K562 (cell line): Measurements from ENCODE around the gene LRRC74B. TPM values are rescaled to one million over a fixed set of nuclear protein-coding genes. Genes with fewer than 3 reads are reported as not detected.

Source experiments
- ATAC-seq: fragments of 200-7000 bp; cut with Tn5 transposase; 3 replicates; pipeline ENCODE4 v1.9.1; 2020; ENCODE audit warnings: moderate library complexity
- BruUV-seq: library from RNA; stranded (reverse); fragments of 400-500 nt; replicated peaks from 2 replicates; lab custom pipeline; 2021; lab: Mats Ljungman, UMichigan
- CTCF ChIA-PET: fragments of 300-600 bp; formaldehyde crosslinking; extraction: SDS; loops from one replicate; lab custom pipeline; 2021; ENCODE audit warnings: low intra/inter-chr PET ratio; lab: Yijun Ruan, JAX
- POLR2A ChIA-PET: fragments of 300-600, 350-650 bp; sonication (Branson Sonifier 250); formaldehyde crosslinking; extraction: SDS; loops from one replicate; lab custom pipeline; 2021; ENCODE audit warnings: antibody characterized with exemption, inconsistent platforms; lab: Yijun Ruan, JAX
- DNase-seq, 4 experiments: peaks; one replicate each; pipeline versions ENCODE4 v3.0.0 to v3.0.0-alpha.2; 2011 to 2018; ENCODE audit warnings: low spot score in 3 of 4, mixed read lengths in 3 of 4; ENCODE audit errors: extremely low read depth in 1 of 4
- FAIRE-seq: peaks from 2 replicates; lab custom pipeline; 2011; peaks lifted over from hg19 to GRCh38; lab: Jason Lieb, UNC
- H2AFZ ChIP-seq: 2 replicates; pipeline ENCODE4 v1.6.0; 2011; ENCODE audit warnings: low read depth, low read length, control low read depth, inconsistent platforms
- H3K27ac ChIP-seq: fragments of 200-600 bp; 3 replicates; pipeline ENCODE4 v1.8.0; 2011; ENCODE audit warnings: low read depth, mild to moderate bottlenecking, control low read depth, inconsistent platforms, low read length, moderate library complexity, mixed read lengths; ENCODE audit errors: extremely low read depth
- H3K27me3 ChIP-seq, 2 experiments: fragments of 300-600 bp in 1 of 2; 2 replicates in 1 of 2; 3 replicates in 1 of 2; pipeline versions ENCODE4 v1.6.0 to v1.8.0; 2011; ENCODE audit warnings: inconsistent platforms in 2 of 2, low read length in 2 of 2, mild to moderate bottlenecking in 1 of 2, mixed read lengths in 1 of 2, moderate library complexity in 1 of 2; ENCODE audit not compliant: control insufficient read depth in 2 of 2, insufficient read depth in 2 of 2
- H3K36me3 ChIP-seq: fragments of 300-600 bp; 3 replicates; pipeline ENCODE4 v1.8.0; 2011; ENCODE audit warnings: mild to moderate bottlenecking, low read length, inconsistent platforms; ENCODE audit not compliant: control insufficient read depth, insufficient read depth
- H3K4me1 ChIP-seq, 2 experiments: fragments of 200-600 bp in 1 of 2; replicated peaks in 1 of 2; 2 replicates in 1 of 2; 3 replicates in 1 of 2; pipeline versions ENCODE4 v1.5.1 to v1.8.0; 2011; ENCODE audit warnings: inconsistent platforms in 2 of 2, low read length in 2 of 2, mild to moderate bottlenecking in 1 of 2, mixed read lengths in 1 of 2, moderate library complexity in 1 of 2; ENCODE audit not compliant: control insufficient read depth in 2 of 2, insufficient read depth in 2 of 2
- H3K4me2 ChIP-seq: 2 replicates; pipeline ENCODE4 v1.6.1; 2011; ENCODE audit warnings: low read length, control low read depth, inconsistent platforms, mixed read lengths; ENCODE audit not compliant: insufficient read depth
- H3K4me3 ChIP-seq: fragments of 200-600 bp; sonication (generic), shearing (Covaris generic); 2 replicates; pipeline ENCODE4 v1.5.1; 2016; ENCODE audit warnings: control low read depth, inconsistent platforms
- H3K79me2 ChIP-seq: fragments of 200-600 bp; 3 replicates; pipeline ENCODE4 v1.8.0; 2011; ENCODE audit warnings: low read length, inconsistent platforms; ENCODE audit not compliant: control insufficient read depth, insufficient read depth
- H3K9ac ChIP-seq, 2 experiments: 2 replicates each; pipeline versions ENCODE4 v1.6.0 to v1.6.1; 2011; ENCODE audit warnings: low read depth in 2 of 2, low read length in 2 of 2, control low read depth in 1 of 2, inconsistent platforms in 1 of 2, mild to moderate bottlenecking in 1 of 2, mixed read lengths in 1 of 2; ENCODE audit not compliant: insufficient read depth in 1 of 2
- H3K9me1 ChIP-seq: one replicate; pipeline ENCODE4 v1.6.0; 2011; ENCODE audit warnings: inconsistent platforms, mild to moderate bottlenecking, low read length, moderate library complexity; ENCODE audit not compliant: control insufficient read depth, insufficient read depth
- H3K9me3 ChIP-seq: replicated peaks from 2 replicates; pipeline ENCODE4 v1.5.1; 2011; ENCODE audit warnings: low read depth, low read length, inconsistent platforms; ENCODE audit not compliant: control insufficient read depth, insufficient read depth
- H4K20me1 ChIP-seq: replicated peaks from 2 replicates; pipeline ENCODE4 v1.6.1; 2011; ENCODE audit warnings: low read length, inconsistent platforms, mixed read lengths; ENCODE audit not compliant: control insufficient read depth, insufficient read depth
- ATF2 ChIP-seq: sonication (generic); formaldehyde crosslinking; IDR thresholded peaks from 2 replicates; pipeline ENCODE4 v1.8.1; 2022; ENCODE audit warnings: missing genetic modification reagents
- CTCFL ChIP-seq: IDR thresholded peaks from 2 replicates; pipeline ENCODE4 v1.6.1; 2011; ENCODE audit warnings: borderline replicate concordance, low read depth, mild to moderate bottlenecking, moderate library complexity, low read length; ENCODE audit not compliant: insufficient read depth, poor library complexity, severe bottlenecking
- DDX20 ChIP-seq: fragments of 450-650 bp; IDR thresholded peaks from 2 replicates; pipeline ENCODE4 v1.6.1; 2016; ENCODE audit warnings: missing genetic modification characterization, low read depth, mild to moderate bottlenecking, missing compliant biosample characterization, moderate library complexity
- FOXM1 ChIP-seq, 2 experiments: fragments of 450-650 bp in 1 of 2; sonication (generic) in 1 of 2; formaldehyde crosslinking in 1 of 2; IDR thresholded peaks; 2 replicates each; pipeline versions ENCODE4 v1.6.1 to v1.9.0; 2017 to 2022; ENCODE audit warnings: low read depth in 2 of 2, mild to moderate bottlenecking in 2 of 2, missing genetic modification reagents in 1 of 2, moderate library complexity in 1 of 2
- HOXB6 ChIP-seq: fragments of 250-450 bp; sonication (Bioruptor Pico); IDR thresholded peaks from 2 replicates; pipeline ENCODE4 v1.5.1; 2022; ENCODE audit warnings: mild to moderate bottlenecking, borderline replicate concordance
- ILF3 ChIP-seq: fragments of 450-650 bp; IDR thresholded peaks from 2 replicates; pipeline ENCODE4 v1.6.1; 2018; ENCODE audit warnings: antibody characterized with exemption, mild to moderate bottlenecking, moderate library complexity, borderline replicate concordance
- JUNB ChIP-seq: fragments of 450-650 bp; formaldehyde crosslinking; conservative IDR thresholded peaks from 2 replicates; pipeline ENCODE4 v1.4.0; 2020; ENCODE audit warnings: mild to moderate bottlenecking
- MAX ChIP-seq: sonication (generic); formaldehyde crosslinking; IDR thresholded peaks from 2 replicates; pipeline ENCODE4 v1.9.0; 2022; ENCODE audit warnings: mild to moderate bottlenecking, missing genetic modification reagents
- PBX2 ChIP-seq, 2 experiments: IDR thresholded peaks in 1 of 2; conservative IDR thresholded peaks in 1 of 2; 2 replicates each; pipeline ENCODE4 v1.6.1; 2016; ENCODE audit warnings: low read depth in 2 of 2, mild to moderate bottlenecking in 1 of 2, missing compliant biosample characterization in 1 of 2, missing genetic modification characterization in 1 of 2, moderate library complexity in 1 of 2
- RBM14 ChIP-seq: fragments of 200-400 bp; formaldehyde crosslinking; IDR thresholded peaks from 2 replicates; pipeline ENCODE4 v1.6.1; 2018; ENCODE audit warnings: low read depth, mild to moderate bottlenecking, low read length, moderate library complexity, borderline replicate concordance; ENCODE audit not compliant: insufficient read depth
- ZNF124 ChIP-seq: sonication (generic); formaldehyde crosslinking; IDR thresholded peaks from 2 replicates; pipeline ENCODE4 v1.8.1; 2022; ENCODE audit warnings: missing genetic modification reagents
- ZNF717 ChIP-seq: fragments of 250-450 bp; sonication (Bioruptor Pico); IDR thresholded peaks from 2 replicates; pipeline ENCODE4 v1.5.0; 2021
- whole genome bisulfite sequencing: fragments of 100-300 bp; shearing (Covaris generic); methylation state at CpG from one replicate; pipeline ENCODE4 v1.1.6; 2016; ENCODE audit warnings: low coverage, mixed read lengths; ENCODE audit not compliant: insufficient coverage; ENCODE audit errors: missing lambda C conversion rate; 5-methylcytosine and 5-hydroxymethylcytosine counted together
- in situ Hi-C: fragments of 300-500 bp; cut with MboI; formaldehyde crosslinking; loops from 4 replicates; pipeline ENCODE4 v1.15.0; 2018; ENCODE audit warnings: inconsistent platforms, mixed read lengths
- intact Hi-C: fragments of 100-400 bp; cut with micrococcal nuclease; formaldehyde crosslinking; loops from 2 replicates; pipeline ENCODE4 v1.14.2; 2022
- polyA plus RNA-seq, 8 experiments: library from polyadenylated mRNA; depleted of rRNA in 4 of 8; stranded (reverse) in 5 of 8; unstranded in 3 of 8; fragments of >200 nt; fragmentation: Nextera tagmentation in 2 of 8; fragmentation: Illumina TruSeq in 1 of 8; extraction: Ambion mirVana in 2 of 8; extraction: Trizol in 1 of 8; gene quantifications; 2 replicates each; pipeline versions ENCODE4 v1.2.1 to v1.2.3, GENCODE V29; 2011 to 2014; ENCODE audit warnings: inconsistent platforms in 1 of 8, missing spikeins in 1 of 8
- total RNA-seq, 7 experiments: library from RNA; depleted of rRNA in 6 of 7; stranded (reverse); fragments of >200 nt in 6 of 7; fragmentation: Illumina TruSeq in 2 of 7; extraction: Trizol in 2 of 7; gene quantifications; 2 replicates each; pipeline versions ENCODE4 v1.2.1 to v1.2.3, GENCODE V29; 2011 to 2021; ENCODE audit warnings: low replicate concordance in 1 of 7

The LRRC74B gene
- total and polyA plus RNA-seq, 9 of the 15 experiments (the other 6 are each of a cell fraction or from before 2014, with no cell fraction given), result not detected

- Histone ChIP-seq H3K27ac (no peak overlapping the region), H3K4me2 (no peak overlapping the region), H4K20me1 (peaks cover 9% of the 10 kb centered on the region), H3K9ac (peak overlapping the region in 1 of 2 experiments; percentile 2; a peak in 1 of 4 replicates), H2AFZ (no peak overlapping the region), H3K9me3 (no peaks in the 10 kb centered on the region), H3K4me3 (no peak overlapping the region), H3K9me1 (no peaks in the 10 kb centered on the region), H3K36me3 (no peaks in the 10 kb centered on the region), H3K79me2 (no peaks in the 10 kb centered on the region), H3K4me1 (peaks cover 0 to 25% of the 10 kb centered on the region in 2 experiments; a peak in 2 of 5 replicates), H3K27me3 (peaks cover 49 to 63% of the 10 kb centered on the region in 2 experiments)
- POLR2A ChIA-PET, result interaction anchor here (0.5 to 2.5 kb wide), 6 partner anchors 9 to 53 kb away, joined by 3 to 15 read pairs (median 4); no protein-coding TSS in a partner anchor
- BruUV-seq, result no TSS peak
- DNase-seq (peak in 1 of 4 experiments; percentile 42), ATAC-seq (peak; percentile 13), FAIRE-seq (no peak)
- WGBS, result 29% methylated on average over 31 of the region's 31 CpGs
- CTCF ChIA-PET, result no interaction called here
- in situ Hi-C loops, result no loop called here
- intact Hi-C loops, result no loop called here
- TF ChIP-seq DDX20 (tag) (no peak), HOXB6 (CRISPR knock-in tag) (0 out of 2 replicates have a peak, but pooled peaks have one; percentile 30), FOXM1 (IDR thresholded peaks at IDR 0.05; ENCODE audit: low read depth) (no peak), FOXM1 (CRISPR knock-in tag; IDR thresholded peaks at IDR 0.05; ENCODE audit: low read depth) (0 out of 2 replicates have a peak, but pooled peaks have one; percentile 20), JUNB (no peak), ILF3 (no peak), MAX (CRISPR knock-in tag) (peak; percentile 46; the same call in 1 of the 2 replicates), ZNF717 (CRISPR knock-in tag) (no peak), RBM14 (0 out of 2 replicates have a peak, but pooled peaks have one; percentile 90), ZNF124 (CRISPR knock-in tag) (0 out of 2 replicates have a peak, but pooled peaks have one; percentile 61), CTCFL (no peak), ATF2 (CRISPR knock-in tag) (0 out of 2 replicates have a peak, but pooled peaks have one; percentile 69), PBX2 (CRISPR knock-in tag; IDR thresholded peaks at IDR 0.05; ENCODE audit: low read depth) (no peak), PBX2 (tag; conservative IDR thresholded peaks at IDR 0.05; ENCODE audit: low read depth) (no peak)
Measured at GRCh38 chr22:21080435-21081137, 34.8 kb downstream of the LRRC74B start.
